HG03139 (cell line): ENCODE measurements around the gene ADIPOR2.
"Not testable (repeated sequence)": the region's sequence is repeated elsewhere in the genome, so short reads cannot be mapped to it uniquely, and the experiment has no call there.

Experiments used
- ATAC-seq: cut with Tn5 transposase; IDR thresholded peaks from one replicate; pipeline ENCODE4 v1.9.1; 2021; ENCODE audit not compliant: unreplicated experiment

The ADIPOR2 gene

DNA sequence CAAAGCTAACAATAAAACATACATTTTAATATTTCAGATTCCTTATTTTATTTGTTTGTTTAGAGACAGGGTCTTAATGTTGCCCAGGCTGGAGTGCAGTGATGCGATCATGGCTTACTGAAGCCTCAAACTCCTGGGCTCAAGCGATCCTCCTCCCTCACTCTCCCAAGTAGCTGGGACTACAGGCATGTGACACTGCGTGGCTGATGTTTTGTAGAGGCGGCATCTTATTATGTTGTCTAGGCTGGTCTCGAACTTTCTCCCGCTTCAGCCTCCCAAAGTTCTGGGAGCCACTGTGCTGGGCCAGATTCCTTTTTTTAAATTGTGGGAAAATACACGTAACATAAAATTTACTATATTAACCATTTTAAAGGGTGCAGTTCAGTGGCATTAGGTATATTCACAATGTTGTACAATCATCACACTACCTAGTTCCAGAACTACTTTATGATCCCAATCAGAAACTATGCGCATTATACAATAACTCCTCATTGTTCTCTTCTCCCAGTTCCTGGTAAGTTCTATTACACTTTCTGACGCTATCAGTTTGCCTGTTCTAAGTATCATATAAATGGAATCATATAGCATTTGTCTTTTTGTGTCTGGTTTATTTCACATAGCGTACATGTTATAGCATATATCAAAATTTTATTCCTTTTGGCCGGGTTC lies 40.3 kb downstream of the ADIPOR2 start:
- no peak for ATAC-seq

DNA sequence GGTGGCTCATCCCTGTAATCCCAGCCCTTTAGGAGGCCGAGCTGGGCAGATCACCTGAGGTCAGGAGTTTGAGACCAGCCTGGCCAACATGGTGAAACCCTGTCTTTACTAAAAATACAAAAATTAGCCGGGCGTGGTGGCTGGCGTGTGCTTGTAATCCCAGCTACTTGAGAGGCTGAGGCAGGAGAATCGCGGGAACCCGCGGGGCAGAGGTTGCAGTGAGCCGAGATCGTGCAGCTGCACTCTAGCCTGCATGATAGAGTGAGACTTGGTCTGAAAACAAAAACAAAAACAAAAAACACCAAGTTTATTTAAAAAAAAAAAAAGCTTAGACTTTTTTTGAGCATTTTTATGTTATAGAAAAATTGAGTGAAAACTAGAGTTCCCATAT lies 40.8 kb downstream of the ADIPOR2 start:
- not testable (repeated sequence) for ATAC-seq

DNA sequence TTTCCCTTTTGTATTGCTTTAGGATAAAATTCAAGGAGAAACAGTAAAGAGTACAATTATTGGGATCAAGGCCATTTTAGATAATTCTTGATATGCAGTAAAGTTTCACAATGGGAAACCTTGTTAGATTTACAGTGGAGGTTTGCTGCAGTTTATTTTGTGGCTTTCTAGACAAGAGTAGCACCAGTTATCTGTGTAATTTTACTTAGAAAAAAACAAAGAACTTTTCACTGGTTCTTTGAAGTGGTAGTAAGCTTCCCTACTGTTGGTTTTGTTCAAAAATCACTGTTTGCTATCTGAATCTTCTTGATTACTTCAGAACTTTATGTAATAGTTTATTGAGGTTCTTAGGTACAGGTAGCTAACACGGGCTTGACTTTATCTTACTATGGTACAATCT lies 42.0 kb downstream of the ADIPOR2 start:
- ATAC-seq = no peak

GRCh38 chr12:1733712-1734111 lies 42.8 kb downstream of the ADIPOR2 start:
- ATAC-seq = not testable (repeated sequence)

GRCh38 chr12:1737652-1738286 lies 46.9 kb downstream of the ADIPOR2 start:
- no peak for ATAC-seq

GRCh38 chr12:1738446-1738845 lies 47.6 kb downstream of the ADIPOR2 start:
- ATAC-seq = no peak

DNA sequence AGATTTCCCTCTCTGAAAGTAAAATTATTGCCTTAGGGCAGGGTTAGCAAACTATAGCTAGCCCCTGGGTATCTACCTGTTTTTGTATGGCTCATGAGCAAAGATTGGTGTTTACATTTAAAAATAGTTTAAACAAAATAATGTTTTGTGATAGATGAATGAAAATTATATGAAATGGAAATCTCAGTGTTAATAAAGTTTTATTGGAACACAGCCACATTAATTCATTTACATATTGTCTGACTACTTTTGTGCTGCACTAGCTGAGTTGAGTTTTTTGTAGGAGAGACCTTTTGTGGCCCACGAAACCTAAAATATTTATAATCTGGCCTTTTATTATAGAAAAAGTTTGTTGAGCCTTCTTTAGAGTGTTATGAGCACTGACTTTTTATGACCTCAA lies 48.5 kb downstream of the ADIPOR2 start:
- no peak for ATAC-seq

GRCh38 chr12:1740161-1740948 lies 49.5 kb downstream of the ADIPOR2 start:
- ATAC-seq = no peak

- no peak for ATAC-seq
These were observed 50.5 kb downstream of the ADIPOR2 start for GRCh38 chr12:1741154-1741949.

DNA sequence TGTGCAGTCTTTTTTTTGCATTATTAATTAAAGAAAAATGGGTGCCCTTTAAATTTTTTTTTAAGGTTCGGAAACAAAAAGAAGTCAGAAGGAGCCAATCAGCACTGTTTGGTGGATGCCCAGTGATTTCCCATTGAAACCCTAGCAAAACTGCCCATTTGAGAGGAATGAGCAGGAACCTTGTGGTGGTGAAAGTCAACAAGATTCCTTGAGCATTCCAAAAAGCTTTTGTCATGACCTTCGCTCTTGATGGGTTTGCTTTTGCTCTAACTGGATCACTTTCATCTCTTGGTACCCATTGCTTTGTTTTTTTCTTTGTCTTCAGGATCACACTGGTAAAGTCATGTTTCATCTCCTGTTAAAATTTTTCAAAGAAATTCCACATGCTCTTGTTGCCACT lies 54.1 kb downstream of the ADIPOR2 start:
- no peak for ATAC-seq

DNA sequence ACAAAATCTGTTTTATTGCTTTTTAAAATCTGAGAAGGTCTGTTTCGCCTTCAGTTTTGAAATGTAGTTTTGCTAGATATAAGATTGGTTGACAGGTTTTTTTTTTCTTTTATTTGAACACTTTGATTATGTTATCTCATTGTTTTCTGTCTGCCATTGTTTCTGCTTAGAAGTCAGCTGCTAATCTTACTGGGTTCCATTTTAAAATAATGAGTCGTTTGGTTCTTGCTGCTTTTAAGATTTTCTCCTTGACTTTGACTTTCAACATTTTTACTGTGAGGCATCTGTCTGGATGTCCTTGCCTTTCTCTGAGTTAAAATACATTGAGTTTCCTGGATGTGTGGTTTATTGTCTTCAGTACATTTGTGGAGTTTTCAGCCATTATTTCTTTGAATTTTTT lies 56.7 kb downstream of the ADIPOR2 start:
- ATAC-seq = no peak

GRCh38 chr12:1749019-1749418 lies 58.1 kb downstream of the ADIPOR2 start:
- ATAC-seq = no peak

DNA sequence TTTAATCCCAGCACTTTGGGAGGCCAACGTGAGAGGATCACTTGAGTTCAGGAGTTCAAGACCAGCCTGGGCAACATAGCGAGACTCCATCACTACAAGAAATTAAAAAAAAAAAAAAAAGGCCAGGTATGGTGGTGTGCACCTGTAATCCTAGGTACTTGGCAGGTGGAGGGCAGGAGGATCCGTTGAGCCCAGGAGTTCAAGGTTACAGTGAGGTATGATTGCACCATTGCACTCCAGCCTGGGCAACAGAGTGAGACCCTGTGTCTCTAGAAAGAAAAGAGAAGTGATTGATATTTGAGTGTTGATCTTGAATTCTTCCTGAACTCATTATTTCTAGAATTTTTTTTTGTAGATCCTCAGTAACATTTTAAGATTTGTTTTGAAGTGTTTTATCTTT lies 59.4 kb downstream of the ADIPOR2 start:
- ATAC-seq = no peak

GRCh38 chr12:1758376-1758775 lies 67.5 kb downstream of the ADIPOR2 start:
- ATAC-seq = no peak

DNA sequence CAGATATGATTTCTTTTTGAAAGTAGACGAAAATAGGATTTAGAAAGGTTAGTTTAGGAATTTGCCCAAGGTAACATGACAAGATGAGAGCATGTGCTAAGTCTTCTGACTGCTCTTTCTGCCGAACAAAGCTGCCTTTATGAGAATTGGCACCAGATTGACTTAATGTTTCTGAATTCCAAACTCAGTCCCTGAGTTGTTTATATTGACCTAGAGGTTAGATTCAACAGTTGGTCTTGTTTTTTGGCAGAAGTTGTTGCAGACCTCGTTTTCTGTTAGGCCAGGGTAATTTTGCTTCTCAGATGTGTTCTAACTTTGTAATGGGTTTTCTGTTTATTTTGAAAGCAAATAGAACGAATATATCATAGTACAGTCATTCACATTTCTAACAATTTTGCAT lies 68.0 kb downstream of the ADIPOR2 start:
- no peak for ATAC-seq

DNA sequence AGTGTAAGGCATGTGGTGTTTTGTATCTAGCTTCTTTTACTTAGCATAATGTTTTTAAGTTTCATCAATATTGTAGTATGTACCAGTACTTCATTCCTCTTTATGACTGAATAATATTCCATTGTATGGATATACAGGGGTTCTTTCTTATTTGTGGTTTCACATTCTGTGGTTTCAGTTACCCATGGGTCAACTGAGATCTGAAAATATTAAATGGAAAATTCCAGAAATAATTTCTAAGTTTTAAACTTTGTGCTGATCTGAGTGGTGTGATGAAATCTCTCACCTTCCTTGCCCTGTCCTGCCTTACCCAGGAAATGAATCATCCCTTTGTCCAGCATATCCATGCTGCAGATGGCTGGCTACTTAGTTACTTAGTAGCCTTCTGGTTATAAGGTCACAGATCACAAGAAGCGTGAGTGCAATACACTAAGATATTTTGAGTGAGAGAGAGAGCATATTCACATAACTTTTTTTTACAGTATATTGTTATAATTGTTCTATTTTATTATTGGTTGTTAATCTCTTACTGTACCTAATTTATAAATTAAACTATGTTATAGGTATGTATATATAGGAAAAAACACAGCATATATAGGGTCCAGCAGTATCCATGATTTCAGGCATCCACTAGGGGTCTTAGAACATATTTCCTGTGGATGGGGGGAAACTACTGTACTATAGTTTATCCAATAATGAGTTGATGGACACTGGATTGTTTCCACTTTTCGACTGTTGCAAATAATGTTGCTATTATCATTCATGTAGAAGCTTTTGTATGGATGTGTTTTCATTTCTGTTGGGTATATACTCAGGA lies 69.9 kb downstream of the ADIPOR2 start:
- ATAC-seq = no peak

DNA sequence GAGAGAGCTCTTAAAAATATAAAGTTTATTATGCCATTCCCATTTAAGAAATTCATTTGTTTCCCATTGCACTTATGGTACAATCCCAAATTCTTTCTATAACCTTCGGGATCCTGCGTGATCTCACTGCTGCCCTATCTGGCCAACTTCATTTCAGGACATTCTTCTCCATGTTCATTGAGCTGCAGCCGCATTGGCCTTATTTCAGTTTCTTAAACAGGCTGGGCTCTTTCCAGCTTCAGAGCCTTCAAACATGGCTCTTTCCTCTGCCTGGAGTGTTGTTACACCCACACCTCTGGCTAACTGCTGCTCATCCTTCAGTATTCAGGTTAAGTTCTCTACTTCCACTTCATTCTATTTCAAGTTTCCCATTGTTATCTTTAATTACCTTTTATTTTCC lies 71.0 kb downstream of the ADIPOR2 start:
- no peak for ATAC-seq

GRCh38 chr12:1763153-1763552 lies 72.3 kb downstream of the ADIPOR2 start:
- no peak for ATAC-seq

DNA sequence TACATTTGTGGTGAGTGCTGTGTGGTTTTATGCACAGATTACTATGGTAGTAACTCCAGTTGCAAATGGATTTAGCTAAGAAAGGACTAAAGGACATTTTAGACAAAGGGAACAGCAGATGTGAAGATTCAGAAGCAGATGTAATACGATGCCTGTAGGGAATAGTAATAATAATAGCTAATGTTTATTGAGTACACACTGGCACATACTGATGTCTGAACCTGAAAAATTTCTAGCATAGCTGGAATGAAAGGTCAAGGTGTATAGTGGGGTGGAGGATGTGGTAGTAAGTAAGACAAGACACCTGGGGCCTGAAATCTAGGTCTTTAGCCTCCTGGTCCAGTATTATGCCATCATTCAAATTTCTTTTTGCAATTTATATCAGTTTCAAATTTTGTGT lies 75.2 kb downstream of the ADIPOR2 start:
- no peak for ATAC-seq

- ATAC-seq = no peak
These were observed 76.7 kb downstream of the ADIPOR2 start for GRCh38 chr12:1767407-1768090.
